ENCODE measurements around the gene ST3GAL4. TPM values are rescaled to one million over a fixed set of nuclear protein-coding genes. Genes with fewer than 3 reads are reported as not detected.

Gene ST3GAL4
- total and polyA plus RNA-seq, 4 donors, result 23.6 to 38.3 (median 31.7) TPM

DNA sequence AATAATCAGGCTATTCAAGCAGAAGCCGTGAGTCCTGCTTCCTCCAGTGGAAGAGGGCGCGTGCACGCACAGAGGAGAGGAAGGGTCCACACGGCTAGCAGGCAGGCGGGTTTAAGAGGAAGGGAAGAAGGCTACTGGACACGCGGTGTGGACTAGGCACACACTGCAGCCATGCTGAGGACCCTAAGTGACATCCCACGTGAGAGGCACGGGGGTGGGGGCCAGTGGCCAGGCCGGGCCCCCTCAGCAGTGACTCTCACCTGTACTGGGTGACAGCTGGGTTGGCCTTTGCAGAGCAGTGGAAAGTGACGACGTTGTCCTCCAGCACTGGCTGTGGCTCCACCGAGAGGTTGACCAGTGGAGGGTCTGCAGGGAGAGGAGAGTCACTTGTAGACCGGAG, 100.6 kb downstream of the ST3GAL4 start:
- Histone ChIP-seq H3K27me3 (ENCODE audit: control insufficient read depth in 3 of 3, insufficient read depth in 3 of 3, low read length in 2 of 3) (peaks cover 0 to 8% (median 7%) of the 10 kb centered on the region in 3 donors), H3K36me3 (ENCODE audit: control insufficient read depth in 4 of 4, insufficient read depth in 4 of 4, low read length in 4 of 4) (no peaks in the 10 kb centered on the region), H3K4me1 (ENCODE audit: control insufficient read depth in 5 of 5, insufficient read depth in 5 of 5, low read length in 5 of 5) (peaks cover 0 to 21% (median 14%) of the 10 kb centered on the region in 5 donors), H3K9me3 (ENCODE audit: control insufficient read depth in 4 of 4, insufficient read depth in 3 of 4, low read length in 3 of 4) (peaks cover 0 to 1% (median 0%) of the 10 kb centered on the region in 4 donors), H3K4me3 (no peak overlapping the region), H3K9ac (ENCODE audit: insufficient read depth in 1 of 2, low read length in 2 of 2) (no peak overlapping the region), H3K27ac (ENCODE audit: low read depth in 1 of 2, low read length in 1 of 2) (no peak overlapping the region)
- no peak for ATAC-seq (ENCODE audit: insufficient read depth, low FRiP score)
- 90 to 95% methylated on average over 15 of the region's 15 CpGs for WGBS, 2 donors
- DNase-seq, result no peak
- TF ChIP-seq, protein P1, sequence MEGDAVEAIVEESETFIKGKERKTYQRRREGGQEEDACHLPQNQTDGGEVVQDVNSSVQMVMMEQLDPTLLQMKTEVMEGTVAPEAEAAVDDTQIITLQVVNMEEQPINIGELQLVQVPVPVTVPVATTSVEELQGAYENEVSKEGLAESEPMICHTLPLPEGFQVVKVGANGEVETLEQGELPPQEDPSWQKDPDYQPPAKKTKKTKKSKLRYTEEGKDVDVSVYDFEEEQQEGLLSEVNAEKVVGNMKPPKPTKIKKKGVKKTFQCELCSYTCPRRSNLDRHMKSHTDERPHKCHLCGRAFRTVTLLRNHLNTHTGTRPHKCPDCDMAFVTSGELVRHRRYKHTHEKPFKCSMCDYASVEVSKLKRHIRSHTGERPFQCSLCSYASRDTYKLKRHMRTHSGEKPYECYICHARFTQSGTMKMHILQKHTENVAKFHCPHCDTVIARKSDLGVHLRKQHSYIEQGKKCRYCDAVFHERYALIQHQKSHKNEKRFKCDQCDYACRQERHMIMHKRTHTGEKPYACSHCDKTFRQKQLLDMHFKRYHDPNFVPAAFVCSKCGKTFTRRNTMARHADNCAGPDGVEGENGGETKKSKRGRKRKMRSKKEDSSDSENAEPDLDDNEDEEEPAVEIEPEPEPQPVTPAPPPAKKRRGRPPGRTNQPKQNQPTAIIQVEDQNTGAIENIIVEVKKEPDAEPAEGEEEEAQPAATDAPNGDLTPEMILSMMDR (IDR thresholded peaks at IDR 0.05; ENCODE audit: control extremely low read depth, extremely low read depth), result no peak

GRCh38 chr11:126456783-126457542, 101.5 kb downstream of the ST3GAL4 start:
- Histone ChIP-seq H3K36me3 (ENCODE audit: control insufficient read depth in 4 of 4, insufficient read depth in 4 of 4, low read length in 4 of 4) (no peaks in the 10 kb centered on the region), H3K27me3 (ENCODE audit: control insufficient read depth in 3 of 3, insufficient read depth in 3 of 3, low read length in 2 of 3) (peaks cover 0 to 5% (median 5%) of the 10 kb centered on the region in 3 donors), H3K4me1 (ENCODE audit: control insufficient read depth in 5 of 5, insufficient read depth in 5 of 5, low read length in 5 of 5) (peaks cover 0 to 17% (median 6%) of the 10 kb centered on the region in 5 donors), H3K4me3 (no peak overlapping the region), H3K27ac (ENCODE audit: low read depth in 1 of 2, low read length in 1 of 2) (no peak overlapping the region), H3K9me3 (ENCODE audit: control insufficient read depth in 4 of 4, insufficient read depth in 3 of 4, low read length in 3 of 4) (no peaks in the 10 kb centered on the region), H3K9ac (ENCODE audit: insufficient read depth in 1 of 2, low read length in 2 of 2) (peak overlapping the region in 1 of 2 donors; percentile 1)
- DNase-seq (no peak), ATAC-seq (ENCODE audit: insufficient read depth, low FRiP score) (no peak)
- WGBS, 2 donors, result 69 to 77% methylated on average over 20 of the region's 20 CpGs
- TF ChIP-seq, protein P1 (IDR thresholded peaks at IDR 0.05; ENCODE audit: control extremely low read depth, extremely low read depth), result no peak

DNA sequence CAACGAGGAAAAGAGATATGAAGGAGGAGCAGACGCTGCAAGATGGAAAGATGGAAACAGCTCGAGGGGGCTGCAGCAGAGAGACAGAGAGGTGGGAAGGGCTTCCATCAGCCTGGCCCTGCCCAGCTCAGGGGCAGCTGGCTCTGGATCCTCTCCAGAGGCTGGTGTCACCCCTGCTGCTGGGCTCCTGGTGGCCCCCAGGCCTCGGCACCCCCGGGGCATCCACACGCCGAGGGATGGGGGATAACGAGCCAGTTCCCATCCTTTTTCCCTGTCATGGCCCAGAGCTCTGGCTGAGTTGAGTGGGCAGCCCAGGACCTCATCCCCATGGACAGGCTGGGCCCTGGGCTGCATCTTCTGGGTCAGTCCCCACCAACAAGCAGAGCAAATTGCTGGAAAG, 102.3 kb downstream of the ST3GAL4 start:
- WGBS, 2 donors, result 88 to 90% methylated on average over 8 of the region's 8 CpGs
- Histone ChIP-seq H3K36me3 (ENCODE audit: control insufficient read depth in 4 of 4, insufficient read depth in 4 of 4, low read length in 4 of 4) (no peaks in the 10 kb centered on the region), H3K27ac (ENCODE audit: low read depth in 1 of 2, low read length in 1 of 2) (no peak overlapping the region), H3K4me3 (no peak overlapping the region), H3K27me3 (ENCODE audit: control insufficient read depth in 3 of 3, insufficient read depth in 3 of 3, low read length in 2 of 3) (peaks cover 0 to 5% (median 5%) of the 10 kb centered on the region in 3 donors), H3K9ac (ENCODE audit: insufficient read depth in 1 of 2, low read length in 2 of 2) (no peak overlapping the region), H3K9me3 (ENCODE audit: control insufficient read depth in 4 of 4, insufficient read depth in 3 of 4, low read length in 3 of 4) (no peaks in the 10 kb centered on the region), H3K4me1 (ENCODE audit: control insufficient read depth in 5 of 5, insufficient read depth in 5 of 5, low read length in 5 of 5) (peaks cover 0 to 13% (median 5%) of the 10 kb centered on the region in 5 donors)
- TF ChIP-seq, protein P1 (IDR thresholded peaks at IDR 0.05; ENCODE audit: control extremely low read depth, extremely low read depth), result no peak
- ATAC-seq (ENCODE audit: insufficient read depth, low FRiP score), result no peak
- no peak for DNase-seq

Measured in lung (tissue), 12 donors.